IPS-NIHi11 (cell line): ENCODE data around the gene PGM2.
"Not testable (repeated sequence)": the region's sequence is repeated elsewhere in the genome, so short reads cannot be mapped to it uniquely, and the experiment has no call there.

ENCODE experiments used
- DNase-seq: peaks from one replicate; pipeline ENCODE4 v3.0.0; 2012; ENCODE audit warnings: mixed read lengths, low spot score

Gene PGM2

DNA sequence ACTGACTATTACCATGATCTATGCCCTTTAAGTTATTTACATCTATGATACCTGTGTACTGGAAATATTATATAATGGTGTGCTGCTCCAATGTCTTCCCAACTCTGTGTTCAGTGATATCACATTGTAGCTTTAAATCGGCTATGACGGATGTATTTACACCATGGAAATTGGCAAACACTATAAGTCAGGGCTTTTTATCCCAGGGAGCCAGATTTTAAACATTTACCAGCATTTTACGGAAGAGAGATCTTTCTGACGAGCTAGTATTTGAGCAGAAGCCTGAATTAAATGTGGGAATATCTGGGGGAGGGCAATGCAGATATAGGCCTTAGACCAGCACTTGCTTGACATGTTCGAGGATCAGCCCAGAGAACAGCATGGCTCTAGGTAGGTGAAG is 7.7 kb upstream of the PGM2 start:
- no peak for DNase-seq

DNA sequence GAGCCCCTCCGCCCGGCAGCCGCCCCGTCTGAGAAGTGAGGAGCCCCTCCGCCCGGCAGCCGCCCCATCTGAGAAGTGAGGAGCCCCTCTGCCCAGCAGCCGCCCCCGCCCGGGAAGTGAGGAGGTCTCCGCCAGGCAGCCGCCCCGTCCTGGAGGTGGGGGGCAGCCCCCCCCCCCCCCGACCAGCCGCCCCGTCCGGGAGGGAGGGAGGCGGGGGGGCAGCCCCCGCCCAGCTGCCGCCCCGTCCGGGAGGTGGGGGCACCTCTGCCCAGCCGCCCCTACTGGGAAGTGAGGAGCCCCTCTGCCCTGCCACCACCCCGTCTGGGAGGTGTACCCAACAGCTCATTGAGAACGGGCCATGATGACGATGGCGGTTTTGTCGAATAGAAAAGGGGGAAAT is 6.0 kb upstream of the PGM2 start:
- not testable (repeated sequence) for DNase-seq

DNA sequence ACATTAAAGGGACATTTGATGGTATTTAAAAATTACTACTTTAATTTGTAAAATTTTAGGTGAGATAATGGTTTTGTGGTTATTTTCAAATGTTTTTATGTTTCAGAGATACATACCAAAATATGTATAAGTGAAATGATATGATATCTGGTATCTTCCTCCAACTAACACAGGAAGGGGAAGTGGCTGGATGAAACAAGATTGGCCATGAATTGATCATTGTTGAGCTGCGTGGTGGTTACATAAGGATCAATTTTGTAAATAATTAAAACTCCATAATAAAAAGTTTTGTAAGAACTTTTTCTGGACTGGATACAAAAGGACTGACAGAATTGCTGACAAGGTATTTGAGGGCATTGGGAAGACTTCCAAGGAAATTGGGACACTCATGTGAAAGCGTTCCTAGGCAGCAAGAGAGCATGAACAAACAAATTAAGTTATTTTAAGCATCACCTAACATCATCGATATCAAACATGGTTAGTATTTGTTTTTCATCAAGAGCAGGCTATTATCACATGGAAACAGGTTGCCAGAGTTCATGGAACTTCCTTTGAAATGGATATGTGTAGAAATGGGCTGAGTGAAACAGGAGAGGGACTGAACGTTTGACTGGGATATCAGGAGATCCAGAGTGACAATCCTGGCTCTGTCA is 4.4 kb upstream of the PGM2 start:
- no peak for DNase-seq

DNA sequence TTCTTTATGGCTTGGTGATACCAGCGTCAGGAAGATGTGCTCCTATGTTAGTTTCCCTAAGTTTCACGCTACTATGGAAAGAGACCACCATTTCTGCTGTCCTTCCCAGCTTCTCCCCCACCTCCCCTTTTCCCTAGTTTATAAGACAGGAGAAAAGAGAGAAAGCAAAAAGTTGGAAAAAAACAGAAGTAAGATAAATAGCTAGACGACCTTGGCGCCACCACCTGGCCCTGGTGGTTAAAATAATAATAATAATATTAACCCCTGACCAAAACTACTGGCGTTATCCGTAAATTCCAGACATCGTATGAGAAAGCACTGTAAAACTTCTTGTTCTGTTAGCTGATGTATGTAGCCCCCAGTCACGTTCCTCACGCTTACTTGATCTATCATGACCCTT is 985 bp upstream of the PGM2 start:
- DNase-seq: not testable (repeated sequence)

DNA sequence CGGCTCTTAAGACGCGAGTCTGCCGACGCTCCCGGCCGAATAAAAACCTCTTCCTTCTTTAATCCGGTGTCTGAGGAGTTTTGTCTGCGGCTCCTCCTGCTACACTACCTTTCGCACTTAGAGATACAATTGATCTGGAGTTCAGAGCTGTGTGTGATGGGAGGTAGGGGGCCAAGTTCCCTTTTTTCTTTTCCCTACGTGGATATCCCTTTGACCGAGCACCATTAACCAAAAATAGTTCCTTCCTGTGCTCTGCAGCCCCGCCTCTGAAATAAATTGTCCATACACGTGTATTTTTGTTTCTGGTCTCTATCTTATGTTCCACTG is 555 bp upstream of the PGM2 start:
- DNase-seq: no peak

DNA sequence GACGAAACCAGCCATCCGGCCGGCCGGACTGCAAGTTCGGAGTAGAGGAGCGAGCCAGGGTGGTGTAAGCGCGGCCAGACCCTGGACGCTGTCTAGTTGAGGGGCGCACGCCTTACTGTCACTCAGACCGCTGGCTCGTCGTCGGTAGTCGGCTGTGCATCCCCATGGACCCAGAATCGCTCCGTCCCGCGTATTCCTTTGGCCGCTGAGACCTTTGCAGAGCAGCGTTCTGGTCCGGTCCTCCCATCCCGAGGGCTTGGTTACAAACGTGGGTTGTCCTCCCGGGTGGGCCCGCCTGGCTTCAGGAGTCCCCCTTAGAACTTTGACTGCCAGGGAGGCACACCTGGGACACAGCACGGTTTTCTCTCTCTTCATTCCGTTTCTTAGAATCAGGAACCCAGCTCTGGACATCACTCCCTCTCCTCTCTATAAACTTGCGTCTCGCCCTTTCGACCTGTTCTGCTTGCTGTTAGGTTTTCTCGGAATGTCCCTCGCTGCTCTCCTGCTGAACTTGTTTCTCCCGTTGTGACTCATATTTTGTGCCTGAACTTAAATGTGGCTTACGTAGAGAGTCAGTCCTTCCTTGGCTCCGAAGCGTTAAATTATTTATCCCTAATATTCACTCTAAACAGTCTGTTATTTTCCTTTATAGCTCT is 672 bp downstream of the PGM2 start:
- peak; percentile 33 for DNase-seq

DNA sequence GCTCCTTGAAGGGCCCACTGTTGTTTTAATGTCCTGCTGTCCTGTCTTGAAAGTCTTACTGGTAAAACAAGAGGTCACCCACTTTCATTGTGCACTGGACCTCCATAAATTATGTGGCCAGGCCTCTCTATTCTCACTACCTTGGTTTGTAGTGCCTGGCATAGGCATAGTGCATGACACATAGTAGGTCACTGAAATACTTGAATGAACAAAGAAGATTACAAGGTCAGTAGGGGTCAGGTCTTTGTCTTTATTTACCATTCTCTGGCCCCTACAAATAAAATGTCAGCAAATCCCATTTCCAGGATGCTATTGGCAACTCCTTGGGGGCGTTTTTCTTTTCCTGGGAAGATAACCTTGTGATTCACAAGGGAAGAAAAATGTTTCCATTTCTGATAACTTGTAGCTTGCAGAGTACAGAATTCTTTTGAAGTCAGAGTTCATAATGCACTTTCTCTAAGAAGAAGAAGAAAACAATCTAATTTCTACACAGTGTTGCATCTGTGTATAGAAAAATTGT is 1.4 kb downstream of the PGM2 start:
- peak; percentile 7 for DNase-seq

DNA sequence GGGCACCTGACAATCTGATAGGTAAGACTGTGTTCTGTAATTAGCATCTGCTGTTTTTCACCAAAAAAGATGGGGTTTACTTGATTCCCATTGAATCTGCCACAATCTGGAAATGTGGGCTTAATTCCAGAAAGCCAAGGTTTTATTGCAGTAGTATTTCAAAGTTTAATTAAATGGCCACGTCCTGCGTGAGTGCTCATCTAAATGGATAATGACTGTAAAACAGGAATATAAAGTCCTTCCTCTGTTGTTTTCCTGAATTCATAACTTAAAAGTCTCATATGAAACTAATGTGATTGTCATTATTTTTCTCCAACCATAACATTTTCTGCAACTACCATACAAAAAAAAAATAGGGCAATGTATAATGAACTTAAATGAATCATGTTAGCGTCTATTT is 2.4 kb downstream of the PGM2 start:
- DNase-seq: no peak

DNA sequence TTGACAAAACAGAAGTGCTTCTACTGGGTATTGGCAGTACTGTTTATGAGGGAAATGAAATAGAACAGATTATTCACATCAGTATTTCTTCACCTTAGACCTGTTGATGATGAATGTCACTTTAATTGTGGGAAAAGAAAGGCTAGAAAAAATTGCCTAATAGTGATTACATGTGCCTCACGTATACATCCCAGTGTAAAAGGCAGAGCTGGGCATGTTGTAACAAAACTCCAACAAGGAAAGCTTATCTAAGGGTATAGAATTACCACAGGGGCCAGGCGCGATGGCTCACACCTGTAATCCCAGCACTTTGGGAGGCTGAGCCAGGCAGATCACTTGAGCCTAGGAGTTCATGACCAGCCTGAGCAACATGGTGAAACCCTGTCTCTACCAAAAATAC is 4.2 kb downstream of the PGM2 start:
- no peak for DNase-seq

DNA sequence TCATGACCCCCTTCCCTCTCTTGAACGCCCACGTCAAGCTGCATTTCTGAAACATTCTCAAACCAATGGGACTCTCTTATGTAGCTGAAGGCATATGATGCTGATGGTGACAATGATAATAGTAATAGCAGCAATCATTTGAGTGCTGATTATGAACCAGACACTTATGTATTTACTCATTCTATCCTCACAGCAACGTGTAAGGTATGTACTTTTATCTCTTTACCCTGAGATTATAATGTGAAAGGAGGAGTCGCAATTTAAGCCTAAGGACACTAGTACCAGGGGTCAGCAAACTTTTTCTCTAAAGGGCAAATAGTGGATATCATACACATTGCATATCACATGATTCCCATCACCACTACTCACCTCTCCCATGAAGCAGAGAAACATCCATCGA is 8.5 kb downstream of the PGM2 start:
- DNase-seq: no peak

DNA sequence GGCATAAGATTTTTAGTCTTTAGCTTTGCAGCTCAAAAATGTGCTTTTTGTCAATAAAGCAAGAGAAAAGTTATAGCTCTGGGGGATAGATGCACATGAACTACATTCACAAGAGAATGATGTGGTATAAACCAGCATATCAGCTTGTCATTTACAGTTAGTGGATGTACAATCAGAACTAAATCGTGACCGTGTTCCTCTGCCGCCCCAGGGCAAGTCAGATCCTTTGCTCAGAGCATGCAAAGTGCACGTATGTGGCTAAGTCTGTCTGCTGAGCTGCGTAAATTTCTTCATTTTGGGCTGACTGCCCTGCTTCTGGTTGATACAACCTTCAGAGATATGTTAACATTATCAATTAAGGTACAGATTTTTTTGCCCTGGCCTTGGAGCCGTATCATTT is 9.3 kb downstream of the PGM2 start:
- DNase-seq: no peak

DNA sequence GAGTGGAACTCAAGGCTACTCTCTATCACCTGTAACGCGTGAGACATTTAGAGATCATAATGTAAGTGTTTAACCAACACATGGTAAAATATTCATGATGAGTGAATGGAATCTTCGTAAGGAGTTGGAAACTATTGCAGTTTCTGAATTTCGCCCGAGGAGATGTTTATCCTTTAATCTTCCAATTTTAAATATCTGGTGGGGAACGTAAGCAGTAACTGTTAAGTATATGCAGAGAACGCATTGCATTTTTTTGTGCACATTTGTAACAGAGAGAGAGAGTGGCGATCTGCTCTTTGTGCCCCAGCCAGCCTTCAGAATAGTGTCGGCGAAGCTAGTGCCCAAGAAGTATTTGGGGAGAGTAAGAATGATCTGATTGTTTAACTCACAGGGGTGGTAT is 9.8 kb downstream of the PGM2 start:
- DNase-seq: no peak

DNA sequence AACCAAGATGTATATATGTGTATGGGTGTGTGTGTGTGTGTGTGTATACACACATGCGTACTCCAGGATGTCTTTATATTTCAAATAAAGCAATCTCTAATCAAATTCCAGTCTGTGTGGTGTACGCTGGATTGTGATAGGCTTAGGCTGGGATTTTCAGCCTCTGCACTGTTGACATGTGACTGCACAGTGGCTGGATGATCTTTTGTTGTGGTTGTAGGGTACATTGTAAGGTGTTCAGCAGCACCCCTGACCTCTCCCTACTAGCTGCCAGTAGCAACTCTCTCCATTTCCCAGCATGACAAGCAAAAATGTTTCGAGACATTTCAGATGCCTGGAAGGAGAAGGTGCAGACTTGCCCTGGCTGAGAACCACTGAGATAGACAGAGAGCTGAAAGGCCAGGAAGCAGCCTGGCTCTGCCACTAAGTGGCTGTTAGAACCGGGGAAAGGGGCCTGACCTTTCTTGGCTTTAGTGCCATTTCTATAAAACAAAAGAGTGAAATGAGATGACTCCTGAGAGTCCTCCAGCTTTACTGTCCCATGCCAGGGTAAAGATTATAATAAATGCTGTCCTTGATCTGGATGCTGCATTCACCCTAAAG is 10.5 kb downstream of the PGM2 start:
- DNase-seq: no peak

DNA sequence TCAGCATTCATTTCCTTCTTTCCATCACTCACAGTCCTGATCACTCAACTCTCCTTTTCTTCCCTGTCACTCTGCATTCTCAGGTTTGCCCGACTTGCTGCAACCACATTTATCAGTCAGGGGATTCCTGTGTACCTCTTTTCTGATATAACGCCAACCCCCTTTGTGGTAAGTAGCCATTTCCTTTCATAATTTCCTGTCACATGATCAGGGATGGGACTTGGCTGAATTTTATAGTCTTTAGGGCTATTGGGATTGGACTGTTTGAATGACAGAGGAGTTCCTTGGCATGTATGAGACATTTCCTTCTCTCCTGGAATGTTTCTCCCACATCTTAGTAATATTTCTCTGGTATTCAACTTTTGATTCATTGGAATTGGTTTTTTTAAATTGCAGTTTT is 11.0 kb downstream of the PGM2 start:
- DNase-seq: no peak

DNA sequence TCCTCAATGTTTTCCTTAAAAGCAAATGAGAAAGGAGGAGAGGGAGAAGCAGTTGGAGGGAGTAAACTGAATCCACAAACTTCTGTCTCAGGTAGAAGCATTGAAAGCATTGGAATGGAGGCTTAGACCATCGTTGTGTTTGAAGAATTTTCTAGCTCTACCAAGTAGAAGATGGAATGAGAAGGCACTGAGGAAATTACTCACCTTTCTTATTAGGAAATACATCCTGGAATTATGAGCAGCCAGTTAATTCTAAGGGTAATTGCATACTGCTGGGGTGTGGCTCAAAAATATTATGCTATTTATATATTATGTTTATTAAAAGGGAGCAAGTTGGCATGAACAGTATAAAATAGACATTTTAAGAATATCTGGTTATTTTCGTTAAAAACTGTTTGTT is 12.9 kb downstream of the PGM2 start:
- no peak for DNase-seq

DNA sequence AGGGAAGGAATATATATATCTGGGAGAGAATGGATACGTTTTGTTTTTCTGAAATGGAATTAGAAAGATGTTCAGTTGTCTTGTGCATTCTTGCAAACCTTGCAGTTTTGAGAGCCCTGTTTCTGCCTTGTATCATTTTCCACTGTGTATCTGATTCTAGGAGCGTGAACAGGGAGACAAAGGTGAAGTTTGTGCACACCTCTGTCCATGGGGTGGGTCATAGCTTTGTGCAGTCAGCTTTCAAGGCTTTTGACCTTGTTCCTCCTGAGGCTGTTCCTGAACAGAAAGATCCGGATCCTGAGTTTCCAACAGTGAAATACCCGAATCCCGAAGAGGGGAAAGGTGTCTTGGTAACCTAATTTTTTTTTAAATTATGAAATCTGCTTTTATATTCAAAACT is 17.7 kb downstream of the PGM2 start:
- no peak for DNase-seq

DNA sequence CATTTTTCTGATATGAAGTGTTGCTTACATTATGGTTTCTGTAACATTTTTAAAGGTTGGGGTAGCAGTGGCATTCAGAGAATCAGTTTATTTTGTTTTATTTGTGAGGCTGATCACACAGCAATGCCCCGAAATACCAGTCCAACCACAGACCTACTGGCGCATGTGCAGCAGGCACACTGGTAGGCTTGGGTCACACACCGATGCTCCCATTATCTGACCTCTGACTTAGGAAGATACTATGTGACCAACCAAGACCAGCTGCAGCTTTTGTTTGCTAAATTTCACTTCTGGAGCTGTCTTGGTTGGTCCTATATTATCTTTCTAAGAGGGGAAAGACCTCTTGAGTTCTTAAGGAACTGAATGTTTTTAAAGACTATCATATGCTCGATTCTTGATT is 18.7 kb downstream of the PGM2 start:
- DNase-seq: no peak

DNA sequence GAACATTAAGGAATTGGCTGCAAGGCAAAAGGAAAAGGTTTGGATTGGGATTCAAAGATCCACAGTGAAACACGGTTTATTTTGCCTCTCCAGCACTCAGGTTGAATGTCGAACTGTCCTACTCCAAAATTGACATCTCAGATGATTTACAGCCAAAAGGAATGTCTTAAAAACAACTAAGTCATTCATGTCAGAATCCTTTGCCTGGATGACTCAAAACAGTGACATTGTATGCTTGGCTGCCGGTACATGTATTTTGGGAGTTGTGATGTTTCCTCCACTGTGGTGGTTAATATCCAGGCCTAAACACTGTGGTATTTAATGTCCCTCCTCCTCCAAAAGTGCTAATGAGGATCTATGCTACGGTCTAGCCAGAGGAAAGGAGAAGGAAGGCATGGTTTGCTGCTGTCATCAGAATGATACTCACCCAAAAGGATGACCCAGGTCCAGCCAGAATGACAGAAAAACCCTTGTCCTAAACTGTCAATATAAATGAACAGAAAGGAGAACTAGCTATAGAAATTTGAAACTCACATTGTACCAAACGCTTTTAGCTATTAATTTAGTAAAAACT is 20.9 kb downstream of the PGM2 start:
- no peak for DNase-seq

DNA sequence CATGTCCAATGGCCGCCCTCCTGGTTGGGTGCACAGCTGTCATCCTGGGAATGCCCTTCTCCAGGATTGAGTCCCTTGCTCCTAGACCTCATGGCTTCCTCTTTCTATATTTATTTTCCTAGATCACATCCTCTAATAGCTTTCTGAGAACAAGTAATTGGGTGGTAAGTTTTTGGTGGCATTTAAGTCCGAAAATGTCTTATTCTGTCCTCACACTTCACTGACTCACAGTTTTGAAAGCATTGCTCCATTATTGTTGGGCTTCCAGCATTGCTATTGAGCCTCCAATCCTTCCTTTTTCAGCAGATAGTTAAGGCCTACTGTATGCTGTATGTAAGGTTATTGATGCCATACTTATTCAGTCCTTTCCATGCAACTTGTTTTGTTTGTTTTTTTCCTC is 25.9 kb downstream of the PGM2 start:
- DNase-seq: no peak

DNA sequence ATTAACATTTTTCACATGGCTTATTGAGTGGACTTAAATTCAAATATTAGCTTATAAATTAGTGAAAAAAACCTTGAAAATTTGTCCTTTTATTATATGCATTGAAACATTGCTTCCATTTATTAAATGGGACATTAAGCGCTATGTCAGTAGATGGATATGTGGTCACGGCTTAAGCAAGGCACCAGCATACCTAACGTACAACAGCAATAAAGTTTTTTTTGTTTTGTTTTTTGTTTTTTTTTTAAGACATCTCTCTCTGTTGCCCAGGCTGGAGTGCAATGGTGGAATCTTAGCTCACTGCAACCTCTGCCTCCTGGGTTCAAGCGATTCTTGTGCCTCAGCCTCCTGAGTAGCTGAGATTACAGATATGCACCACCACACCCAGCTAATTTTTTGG is 31.6 kb downstream of the PGM2 start:
- no peak for DNase-seq

DNA sequence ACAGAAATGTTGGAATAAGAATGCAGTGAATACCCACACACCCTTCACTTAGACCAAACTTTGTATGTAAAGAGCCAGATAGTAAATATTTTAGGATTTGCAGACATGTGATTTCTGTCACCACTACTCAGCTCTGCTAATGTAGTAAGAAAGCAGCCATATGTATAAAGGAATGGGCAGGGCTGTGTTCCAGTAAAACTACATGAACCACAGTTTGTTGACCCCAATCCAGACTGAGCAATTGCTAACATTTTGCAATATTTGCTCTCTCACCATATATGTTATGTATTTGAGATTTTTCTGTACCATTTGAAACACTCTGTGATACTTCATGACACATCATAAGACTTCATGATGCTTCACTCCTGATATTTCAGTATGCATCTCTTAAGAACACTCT is 32.4 kb downstream of the PGM2 start:
- DNase-seq: no peak

DNA sequence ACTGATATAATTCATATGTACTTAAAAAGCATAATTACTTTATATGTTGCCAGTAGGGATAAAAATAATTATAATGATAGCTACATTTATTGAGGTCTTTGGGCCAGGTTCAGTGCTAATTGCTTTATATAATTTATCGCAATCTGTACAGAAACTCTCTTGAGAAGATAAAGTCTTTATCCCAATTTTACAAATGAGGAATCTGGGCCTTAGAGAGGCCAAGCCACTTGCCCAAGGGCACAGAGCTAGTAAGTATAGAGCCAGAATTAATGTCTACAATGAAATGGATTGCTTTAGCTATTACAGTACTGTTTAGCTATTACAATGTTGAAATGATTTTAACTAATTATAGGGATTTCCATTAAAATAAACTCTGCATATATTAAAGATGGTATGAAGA is 33.8 kb downstream of the PGM2 start:
- no peak for DNase-seq

DNA sequence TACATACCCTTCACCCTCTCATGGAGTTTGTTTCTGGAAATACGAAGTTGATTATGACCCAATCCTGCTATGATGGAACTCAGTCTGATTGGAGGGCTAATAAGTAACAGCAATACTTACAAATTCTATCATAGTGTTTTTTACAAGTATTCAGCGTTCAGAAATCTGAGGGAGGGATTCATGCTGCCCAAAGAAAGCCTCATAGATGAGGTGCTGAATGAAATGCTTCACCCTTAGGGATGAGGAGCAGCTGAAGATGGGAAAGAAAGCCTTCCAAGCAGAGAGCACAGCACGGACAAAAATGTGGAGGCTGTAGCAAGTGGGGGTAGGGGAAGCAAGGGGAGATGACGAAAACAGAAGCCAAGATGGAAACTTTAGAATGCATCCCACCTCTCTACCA is 36.5 kb downstream of the PGM2 start:
- no peak for DNase-seq

DNA sequence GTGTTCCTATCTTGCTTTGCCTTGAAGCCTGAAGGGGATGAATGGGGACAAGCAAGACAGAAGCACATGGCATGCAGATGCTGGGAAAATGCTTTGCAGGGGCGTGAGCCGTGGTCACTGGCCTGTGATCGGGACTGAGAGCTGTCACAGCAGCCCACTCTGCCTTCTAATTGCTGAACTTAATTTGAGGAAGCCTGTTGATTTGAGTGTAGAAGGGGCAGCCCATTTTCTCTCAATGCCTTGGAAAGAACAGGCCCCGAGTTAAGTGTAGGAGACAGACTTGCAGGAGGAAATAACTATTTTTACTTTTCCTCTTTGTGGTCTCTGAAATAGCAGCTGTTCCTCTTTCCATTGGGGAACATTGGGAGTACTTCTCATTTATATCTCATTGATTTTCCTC is 38.3 kb downstream of the PGM2 start:
- no peak for DNase-seq
